ENCODE results near the gene RAB4A.
A peak's percentile ranks its signal among the peaks of the same experiment; 100 is the strongest.

Gene RAB4A

DNA sequence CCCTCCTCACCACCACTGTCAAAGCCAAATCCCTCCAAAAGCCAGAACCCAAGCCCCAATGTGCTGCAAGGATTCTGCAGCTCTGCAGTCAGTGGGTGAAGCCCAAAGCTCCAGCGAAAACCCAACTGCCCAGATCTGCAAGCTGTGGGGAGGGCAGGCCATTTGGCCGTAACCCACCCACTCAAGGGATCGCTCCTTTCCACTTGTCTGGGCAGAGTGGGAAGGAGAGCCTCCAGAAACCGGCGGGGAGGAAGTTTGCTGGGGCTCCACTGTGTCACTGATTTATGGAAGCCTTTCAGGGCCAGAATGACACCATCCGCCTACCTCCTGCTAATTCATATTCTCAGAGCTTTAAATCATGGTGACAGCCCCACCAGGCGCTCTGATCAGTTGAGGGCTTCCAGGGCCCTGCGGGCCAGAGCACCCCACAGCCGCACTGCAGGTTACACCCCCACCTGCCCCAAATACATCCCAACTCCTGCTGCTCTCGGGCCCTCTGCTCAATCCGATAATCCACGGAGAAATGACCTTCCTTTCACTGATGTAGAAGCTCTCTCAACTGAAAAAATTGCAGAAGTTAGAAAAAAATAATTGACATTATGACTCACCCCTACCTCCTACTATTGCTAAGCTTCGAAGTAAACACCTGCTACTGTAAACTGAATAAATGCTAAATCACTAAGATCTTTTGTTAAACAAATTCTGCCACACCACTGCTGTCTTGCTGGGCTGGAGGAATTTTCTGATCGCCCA lies 40.6 kb upstream of the RAB4A start (continued):
- peak; percentile 62 for TF ChIP-seq ZBTB21 (tag by site-specific recombination; IDR thresholded peaks at IDR 0.05)
- peak; percentile 54 for TF ChIP-seq GLIS2 (tag by site-specific recombination; IDR thresholded peaks at IDR 0.05)
- TF ChIP-seq ZSCAN30 (tag by site-specific recombination; IDR thresholded peaks at IDR 0.05): peak; percentile 81; the same call in 1 of the 2 replicates
- TF ChIP-seq ZFP69B (tag by site-specific recombination; IDR thresholded peaks at IDR 0.05): peak; percentile 69; the same call in 1 of the 2 replicates
- peak; percentile 93 for TF ChIP-seq ZNF423 (tag by site-specific recombination; IDR thresholded peaks at IDR 0.05)
- peak; percentile 93 for TF ChIP-seq MEIS1 (CRISPR knock-in tag; IDR thresholded peaks at IDR 0.05; ENCODE audit: borderline replicate concordance)
- TF ChIP-seq ZNF362 (tag by site-specific recombination; IDR thresholded peaks at IDR 0.05): peak; percentile 100
- 0 out of 2 replicates have a peak, but pooled peaks have one; percentile 41 for TF ChIP-seq ZNF391 (tag by site-specific recombination; IDR thresholded peaks at IDR 0.05; ENCODE audit: borderline replicate concordance, low read depth)
- TF ChIP-seq SP7 (tag by site-specific recombination; IDR thresholded peaks at IDR 0.05): peak; percentile 99
- TF ChIP-seq ZNF10 (tag by site-specific recombination; IDR thresholded peaks at IDR 0.05): peak; percentile 100
- TF ChIP-seq, protein P1, sequence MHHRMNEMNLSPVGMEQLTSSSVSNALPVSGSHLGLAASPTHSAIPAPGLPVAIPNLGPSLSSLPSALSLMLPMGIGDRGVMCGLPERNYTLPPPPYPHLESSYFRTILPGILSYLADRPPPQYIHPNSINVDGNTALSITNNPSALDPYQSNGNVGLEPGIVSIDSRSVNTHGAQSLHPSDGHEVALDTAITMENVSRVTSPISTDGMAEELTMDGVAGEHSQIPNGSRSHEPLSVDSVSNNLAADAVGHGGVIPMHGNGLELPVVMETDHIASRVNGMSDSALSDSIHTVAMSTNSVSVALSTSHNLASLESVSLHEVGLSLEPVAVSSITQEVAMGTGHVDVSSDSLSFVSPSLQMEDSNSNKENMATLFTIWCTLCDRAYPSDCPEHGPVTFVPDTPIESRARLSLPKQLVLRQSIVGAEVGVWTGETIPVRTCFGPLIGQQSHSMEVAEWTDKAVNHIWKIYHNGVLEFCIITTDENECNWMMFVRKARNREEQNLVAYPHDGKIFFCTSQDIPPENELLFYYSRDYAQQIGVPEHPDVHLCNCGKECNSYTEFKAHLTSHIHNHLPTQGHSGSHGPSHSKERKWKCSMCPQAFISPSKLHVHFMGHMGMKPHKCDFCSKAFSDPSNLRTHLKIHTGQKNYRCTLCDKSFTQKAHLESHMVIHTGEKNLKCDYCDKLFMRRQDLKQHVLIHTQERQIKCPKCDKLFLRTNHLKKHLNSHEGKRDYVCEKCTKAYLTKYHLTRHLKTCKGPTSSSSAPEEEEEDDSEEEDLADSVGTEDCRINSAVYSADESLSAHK (tag by site-specific recombination; IDR thresholded peaks at IDR 0.05): peak; percentile 87
- TF ChIP-seq ZNF658 (tag by site-specific recombination; IDR thresholded peaks at IDR 0.05): no peak
- peak; percentile 97 for TF ChIP-seq EGR2 (tag by site-specific recombination; IDR thresholded peaks at IDR 0.05; ENCODE audit: low read depth)
- no peak for TF ChIP-seq ZBTB48 (tag by site-specific recombination; IDR thresholded peaks at IDR 0.05)
- peak; percentile 76 for TF ChIP-seq PRDM1 (tag by site-specific recombination; IDR thresholded peaks at IDR 0.05)
- no peak for TF ChIP-seq ZNF654 (tag by site-specific recombination; IDR thresholded peaks at IDR 0.05; ENCODE audit: low read depth)
- TF ChIP-seq ZSCAN16 (tag by site-specific recombination; IDR thresholded peaks at IDR 0.05): 0 out of 2 replicates have a peak, but pooled peaks have one; percentile 46
- TF ChIP-seq, protein P2, sequence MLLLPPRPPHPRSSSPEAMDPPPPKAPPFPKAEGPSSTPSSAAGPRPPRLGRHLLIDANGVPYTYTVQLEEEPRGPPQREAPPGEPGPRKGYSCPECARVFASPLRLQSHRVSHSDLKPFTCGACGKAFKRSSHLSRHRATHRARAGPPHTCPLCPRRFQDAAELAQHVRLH (tag by site-specific recombination; IDR thresholded peaks at IDR 0.05): peak; percentile 22; the same call in 1 of the 2 replicates
- TF ChIP-seq TCF7L2 (IDR thresholded peaks at IDR 0.05; ENCODE audit: borderline replicate concordance, low read depth, low read length): no peak
- peak; percentile 87; the same call in 1 of the 2 replicates for TF ChIP-seq ZSCAN23 (tag by site-specific recombination; IDR thresholded peaks at IDR 0.05)
- TF ChIP-seq KLF16 (tag by site-specific recombination; IDR thresholded peaks at IDR 0.05): peak; percentile 78; the same call in 1 of the 2 replicates
- TF ChIP-seq MYNN (tag by site-specific recombination; IDR thresholded peaks at IDR 0.05; ENCODE audit: borderline replicate concordance): no peak
- peak; percentile 41; the same call in 1 of the 2 replicates for TF ChIP-seq ZNF76 (tag by site-specific recombination; IDR thresholded peaks at IDR 0.05; ENCODE audit: borderline replicate concordance, low read depth)
- TF ChIP-seq KLF8 (tag by site-specific recombination; IDR thresholded peaks at IDR 0.05): 0 out of 2 replicates have a peak, but pooled peaks have one; percentile 58
- peak; percentile 60 for TF ChIP-seq SP2 (tag by site-specific recombination; IDR thresholded peaks at IDR 0.05)
- TF ChIP-seq ZBTB17 (tag by site-specific recombination; IDR thresholded peaks at IDR 0.05): peak; percentile 30; the same call in 1 of the 2 replicates

Data from HEK293 (cell line).